ENCODE measurements around the gene LIN7C. TPM values are rescaled to one million over a fixed set of nuclear protein-coding genes. Genes with fewer than 3 reads are reported as not detected.

The LIN7C gene
- total and polyA plus RNA-seq, 2 of the 13 experiments (the other 11 are each of a cell fraction or from before 2014, with no cell fraction given) = 14.8 to 37.2 TPM

GRCh38 chr11:27444801-27445215 is 61.8 kb downstream of the LIN7C start (continued):
- TF ChIP-seq HBP1 (CRISPR knock-in tag; IDR thresholded peaks at IDR 0.05; ENCODE audit: low read depth) = no peak
- no peak for TF ChIP-seq ZNF205 (CRISPR knock-in tag; IDR thresholded peaks at IDR 0.05)
- TF ChIP-seq NR2F6 (IDR thresholded peaks at IDR 0.05) = no peak
- TF ChIP-seq NR2F6 (CRISPR knock-in tag; IDR thresholded peaks at IDR 0.05) = no peak
- no peak for TF ChIP-seq ZNF83 (CRISPR knock-in tag; IDR thresholded peaks at IDR 0.05; ENCODE audit: borderline replicate concordance)
- no peak for TF ChIP-seq CBX5 (CRISPR knock-in tag; IDR thresholded peaks at IDR 0.05; ENCODE audit: borderline replicate concordance)

Small RNA genes lying within 50 kb of the gene (microRNA-seq; reads per million reads assigned to microRNA genes)
- gene MIR8087 = not detected

Small RNA genes lying within 50 kb of the gene (small RNA-seq; reads per million reads assigned to genes)
- gene AC100771.1 (ENCODE audit: insufficient read depth in 2 of 3, insufficient read length in 3 of 3, low read depth in 2 of 3, low replicate concordance in 1 of 3) (0 reads per million in 3 experiments), gene MIR8087 (ENCODE audit: insufficient read depth in 2 of 3, insufficient read length in 3 of 3, low read depth in 2 of 3, low replicate concordance in 1 of 3) (0 reads per million in 3 experiments), gene RNA5SP339 (ENCODE audit: insufficient read depth in 2 of 3, insufficient read length in 3 of 3, low read depth in 2 of 3, low replicate concordance in 1 of 3) (0 reads per million in 3 experiments)

Other genes starting within 250 kb of the LIN7C start
- gene CCDC34, start 143.6 kb downstream of the LIN7C start, total RNA-seq (2016; rRNA removed; fragmentation: Illumina TruSeq; extraction: Trizol) = 34.3 and 37.9 TPM in 2 replicates
- 3.2 and 7.6 TPM in 2 replicates for gene CCDC34, start 143.6 kb downstream of the LIN7C start, polyA plus RNA-seq (2011; rRNA removed)
- gene LGR4, start 34.0 kb downstream of the LIN7C start, total RNA-seq (2016; rRNA removed; fragmentation: Illumina TruSeq; extraction: Trizol) = 51.4 and 68.7 TPM in 2 replicates
- gene LGR4, start 34.0 kb downstream of the LIN7C start, polyA plus RNA-seq (2011; rRNA removed) = 42.1 and 43.8 TPM in 2 replicates
- 0.02 TPM in 1 of 2 replicates, not detected in the other for gene BDNF, start 193.7 kb upstream of the LIN7C start, total RNA-seq (2016; rRNA removed; fragmentation: Illumina TruSeq; extraction: Trizol)
- not detected in 2 replicates for gene BDNF, start 193.7 kb upstream of the LIN7C start, polyA plus RNA-seq (2011; rRNA removed)